Effector memory CD8-positive, alpha-beta T cell (primary cell): Measurements from ENCODE around the gene CEACAM7.
A peak's percentile ranks its signal among the peaks of the same experiment; 100 is the strongest.
"Not testable (repeated sequence)": the region's sequence is repeated elsewhere in the genome, so short reads cannot be mapped to it uniquely, and the experiment has no call there.

Source experiments
- ATAC-seq: fragments of 150-1000 bp; cut with Tn5 transposase; replicated peaks from 2 replicates; pipeline ENCODE4 v1.10.0; 2021; ENCODE audit warnings: mild to moderate bottlenecking, moderate library complexity
- DNase-seq, 3 experiments: peaks; one replicate each; pipeline ENCODE4 v3.0.0; 2021
- H3K27ac Mint-ChIP-seq, 2 donors: one replicate each; pipeline ENCODE4 v1.8.0; 2022; ENCODE audit warnings: mild to moderate bottlenecking in 2 of 2, mixed read lengths in 2 of 2, moderate library complexity in 2 of 2
- H3K27me3 Mint-ChIP-seq, 2 donors: one replicate each; pipeline ENCODE4 v1.8.0; 2022; ENCODE audit warnings: mixed read lengths in 2 of 2
- H3K36me3 Mint-ChIP-seq: one replicate; pipeline ENCODE4 v1.8.0; 2022; ENCODE audit warnings: mild to moderate bottlenecking, moderate library complexity, mixed read lengths; ENCODE audit not compliant: insufficient read depth
- H3K4me1 Mint-ChIP-seq, 2 donors: one replicate each; pipeline ENCODE4 v1.8.0; 2022; ENCODE audit warnings: low read depth in 2 of 2, mixed read lengths in 2 of 2
- H3K4me3 Mint-ChIP-seq, 2 donors: one replicate each; pipeline ENCODE4 v1.8.0; 2022; ENCODE audit warnings: mild to moderate bottlenecking in 2 of 2, mixed read lengths in 2 of 2, moderate library complexity in 2 of 2
- H3K9me3 Mint-ChIP-seq, 2 donors: one replicate each; pipeline ENCODE4 v1.8.0; 2022; ENCODE audit warnings: mixed read lengths in 2 of 2

Gene CEACAM7

GRCh38 chr19:41666075-41666474 lies 22.0 kb downstream of the CEACAM7 start:
- Mint-ChIP-seq H3K27me3 (peaks cover 64% of the 10 kb centered on the region in 2 donors), H3K4me1 (no peaks in the 10 kb centered on the region), H3K9me3 (peaks cover 6 to 13% of the 10 kb centered on the region in 2 donors), H3K4me3 (no peak overlapping the region), H3K27ac (no peak overlapping the region), H3K36me3 (no peaks in the 10 kb centered on the region)
- DNase-seq (no peak), ATAC-seq (no peak)

GRCh38 chr19:41657157-41657556 lies 30.9 kb downstream of the CEACAM7 start:
- peak; percentile 64 for ATAC-seq

GRCh38 chr19:41656756-41657155 lies 31.3 kb downstream of the CEACAM7 start:
- Mint-ChIP-seq H3K27ac (peak overlapping the region in 1 of 2 donors; percentile 91), H3K4me3 (peak overlapping the region in 1 of 2 donors; percentile 59), H3K27me3 (peaks cover 54 to 71% of the 10 kb centered on the region in 2 donors), H3K4me1 (peaks cover 0 to 13% of the 10 kb centered on the region in 2 donors)
- ATAC-seq (peak; percentile 98), DNase-seq (peak in 2 of 3 experiments; percentile 31 to 36)
- H3K36me3 Mint-ChIP-seq, H3K9me3 Mint-ChIP-seq: not testable (repeated sequence)

More at GRCh38 chr19:41657157-41657556, 30.9 kb downstream of the CEACAM7 start:
- peak; percentile 8 to 31 (median 23) for DNase-seq
- Mint-ChIP-seq H3K27ac (peak overlapping the region in 1 of 2 donors; percentile 91), H3K4me1 (peaks cover 0 to 13% of the 10 kb centered on the region in 2 donors), H3K4me3 (peak overlapping the region in 1 of 2 donors; percentile 59), H3K36me3 (no peaks in the 10 kb centered on the region), H3K9me3 (no peaks in the 10 kb centered on the region), H3K27me3 (peaks cover 58 to 75% of the 10 kb centered on the region in 2 donors)

- Mint-ChIP-seq H3K4me3 (no peak overlapping the region), H3K36me3 (no peaks in the 10 kb centered on the region), H3K27me3 (peaks cover 46 to 60% of the 10 kb centered on the region in 2 donors), H3K9me3 (no peaks in the 10 kb centered on the region), H3K27ac (no peak overlapping the region), H3K4me1 (peaks cover 0 to 10% of the 10 kb centered on the region in 2 donors)
- DNase-seq (no peak), ATAC-seq (no peak)
Measured at GRCh38 chr19:41652250-41652649, 35.8 kb downstream of the CEACAM7 start.

- H3K4me1 Mint-ChIP-seq: peaks cover 0 to 3% of the 10 kb centered on the region in 2 donors
- no peak for ATAC-seq
Measured at GRCh38 chr19:41649827-41650226, 38.2 kb downstream of the CEACAM7 start.

GRCh38 chr19:41646589-41647204 lies 41.4 kb downstream of the CEACAM7 start:
- H3K27me3 Mint-ChIP-seq: peaks cover 43 to 52% of the 10 kb centered on the region in 2 donors
- ATAC-seq (no peak), DNase-seq (peak; percentile 26 to 37 (median 31))
- H3K4me3 Mint-ChIP-seq: no peak overlapping the region
- H3K27ac Mint-ChIP-seq: no peak overlapping the region
- H3K36me3 Mint-ChIP-seq: peaks cover 3% of the 10 kb centered on the region
- no peaks in the 10 kb centered on the region for H3K9me3 Mint-ChIP-seq
- H3K4me1 Mint-ChIP-seq: peaks cover 3 to 7% of the 10 kb centered on the region in 2 donors

More at GRCh38 chr19:41649827-41650226, 38.2 kb downstream of the CEACAM7 start:
- H3K4me3 Mint-ChIP-seq: no peak overlapping the region
- H3K27ac Mint-ChIP-seq: no peak overlapping the region
- peaks cover 48 to 50% of the 10 kb centered on the region in 2 donors for H3K27me3 Mint-ChIP-seq
- no peaks in the 10 kb centered on the region for H3K36me3 Mint-ChIP-seq
- H3K9me3 Mint-ChIP-seq: no peaks in the 10 kb centered on the region
- DNase-seq: no peak

GRCh38 chr19:41641879-41642485 lies 46.1 kb downstream of the CEACAM7 start:
- Mint-ChIP-seq H3K27ac (no peak overlapping the region), H3K4me3 (no peak overlapping the region), H3K4me1 (peaks cover 3 to 4% of the 10 kb centered on the region in 2 donors), H3K9me3 (no peaks in the 10 kb centered on the region), H3K36me3 (peaks cover 5% of the 10 kb centered on the region), H3K27me3 (peaks cover 41 to 51% of the 10 kb centered on the region in 2 donors)
- ATAC-seq (peak; percentile 73), DNase-seq (peak; percentile 70 to 79 (median 74))

GRCh38 chr19:41638641-41639081 lies 49.4 kb downstream of the CEACAM7 start:
- no peak for DNase-seq
- peaks cover 74 to 83% of the 10 kb centered on the region in 2 donors for H3K27me3 Mint-ChIP-seq

GRCh38 chr19:41637484-41637883 lies 50.6 kb downstream of the CEACAM7 start:
- peaks cover 3 to 4% of the 10 kb centered on the region in 2 donors for H3K4me1 Mint-ChIP-seq
- DNase-seq (no peak), ATAC-seq (no peak)
- peaks cover 77 to 91% of the 10 kb centered on the region in 2 donors for H3K27me3 Mint-ChIP-seq
- H3K27ac Mint-ChIP-seq: no peak overlapping the region
- H3K4me3 Mint-ChIP-seq: no peak overlapping the region
- no peaks in the 10 kb centered on the region for H3K9me3 Mint-ChIP-seq
- peaks cover 5% of the 10 kb centered on the region for H3K36me3 Mint-ChIP-seq

More at GRCh38 chr19:41638641-41639081, 49.4 kb downstream of the CEACAM7 start:
- H3K4me1 Mint-ChIP-seq: peaks cover 3 to 4% of the 10 kb centered on the region in 2 donors
- no peaks in the 10 kb centered on the region for H3K9me3 Mint-ChIP-seq
- no peak overlapping the region for H3K27ac Mint-ChIP-seq
- peaks cover 5% of the 10 kb centered on the region for H3K36me3 Mint-ChIP-seq
- ATAC-seq: no peak
- no peak overlapping the region for H3K4me3 Mint-ChIP-seq

GRCh38 chr19:41627966-41628675 lies 59.9 kb downstream of the CEACAM7 start:
- peaks cover 3% of the 10 kb centered on the region for H3K36me3 Mint-ChIP-seq
- DNase-seq: no peak
- H3K9me3 Mint-ChIP-seq: no peaks in the 10 kb centered on the region
- peaks cover 43 to 79% of the 10 kb centered on the region in 2 donors for H3K27me3 Mint-ChIP-seq
- H3K27ac Mint-ChIP-seq: no peak overlapping the region
- ATAC-seq: no peak
- no peaks in the 10 kb centered on the region for H3K4me1 Mint-ChIP-seq
- H3K4me3 Mint-ChIP-seq: no peak overlapping the region

GRCh38 chr19:41626877-41627276 lies 61.2 kb downstream of the CEACAM7 start, which contains the start of gene CEACAM4:
CEACAM4 (minus strand) TSS chr19:41627074; CDS start chr19:41626963, 111 bp downstream.
- Mint-ChIP-seq H3K27me3 (peaks cover 49 to 81% of the 10 kb centered on the region in 2 donors), H3K36me3 (peaks cover 3% of the 10 kb centered on the region), H3K27ac (no peak within 1 kb of the TSS), H3K9me3 (no peaks in the 10 kb centered on the region), H3K4me1 (no peaks in the 10 kb centered on the region), H3K4me3 (peak within 1 kb of the TSS in 1 of 2 donors; percentile 13)
- ATAC-seq (no peak), DNase-seq (no peak)

GRCh38 chr19:41626278-41626677 lies 61.8 kb downstream of the CEACAM7 start:
- H3K27me3 Mint-ChIP-seq: peaks cover 49 to 87% of the 10 kb centered on the region in 2 donors
- no peak overlapping the region for H3K4me3 Mint-ChIP-seq
- no peaks in the 10 kb centered on the region for H3K4me1 Mint-ChIP-seq
- peaks cover 3% of the 10 kb centered on the region for H3K36me3 Mint-ChIP-seq
- ATAC-seq (no peak), DNase-seq (no peak)
- no peak overlapping the region for H3K27ac Mint-ChIP-seq
- no peaks in the 10 kb centered on the region for H3K9me3 Mint-ChIP-seq

- peaks cover 55 to 94% of the 10 kb centered on the region in 2 donors for H3K27me3 Mint-ChIP-seq
- H3K4me1 Mint-ChIP-seq: no peaks in the 10 kb centered on the region
- H3K27ac Mint-ChIP-seq: no peak overlapping the region
- no peaks in the 10 kb centered on the region for H3K9me3 Mint-ChIP-seq
- DNase-seq (no peak), ATAC-seq (no peak)
- no peak overlapping the region for H3K4me3 Mint-ChIP-seq
- peaks cover 3% of the 10 kb centered on the region for H3K36me3 Mint-ChIP-seq
Measured at GRCh38 chr19:41624937-41625336, 63.1 kb downstream of the CEACAM7 start.
